GM13977 (cell line): ENCODE results near the gene TCEA3.

Source experiments
- DNase-seq: peaks from one replicate; pipeline ENCODE4 v3.0.0; 2012; ENCODE audit warnings: low spot score
- in situ Hi-C: fragments of 300-500 bp; cut with MboI; formaldehyde crosslinking; loops from one replicate; pipeline ENCODE4 v1.12.0; 2022; ENCODE audit warnings: low sequenced_read_pairs, low pct_unique_long_range_greater_than_20kb, mixed read lengths, inconsistent platforms; ENCODE audit not compliant: unreplicated experiment
- TF ChIP-seq, protein P1 (sequence below): IDR thresholded peaks from 2 replicates; pipeline ENCODE4 v1.5.1; 2012; ENCODE audit warnings: mild to moderate bottlenecking, control low read depth; ENCODE audit not compliant: insufficient read depth; ENCODE audit errors: extremely low read depth, missing control alignments

TCEA3 gene

GRCh38 chr1:23422941-23423340 is 1.6 kb downstream of the TCEA3 start:
- TF ChIP-seq, protein P1, sequence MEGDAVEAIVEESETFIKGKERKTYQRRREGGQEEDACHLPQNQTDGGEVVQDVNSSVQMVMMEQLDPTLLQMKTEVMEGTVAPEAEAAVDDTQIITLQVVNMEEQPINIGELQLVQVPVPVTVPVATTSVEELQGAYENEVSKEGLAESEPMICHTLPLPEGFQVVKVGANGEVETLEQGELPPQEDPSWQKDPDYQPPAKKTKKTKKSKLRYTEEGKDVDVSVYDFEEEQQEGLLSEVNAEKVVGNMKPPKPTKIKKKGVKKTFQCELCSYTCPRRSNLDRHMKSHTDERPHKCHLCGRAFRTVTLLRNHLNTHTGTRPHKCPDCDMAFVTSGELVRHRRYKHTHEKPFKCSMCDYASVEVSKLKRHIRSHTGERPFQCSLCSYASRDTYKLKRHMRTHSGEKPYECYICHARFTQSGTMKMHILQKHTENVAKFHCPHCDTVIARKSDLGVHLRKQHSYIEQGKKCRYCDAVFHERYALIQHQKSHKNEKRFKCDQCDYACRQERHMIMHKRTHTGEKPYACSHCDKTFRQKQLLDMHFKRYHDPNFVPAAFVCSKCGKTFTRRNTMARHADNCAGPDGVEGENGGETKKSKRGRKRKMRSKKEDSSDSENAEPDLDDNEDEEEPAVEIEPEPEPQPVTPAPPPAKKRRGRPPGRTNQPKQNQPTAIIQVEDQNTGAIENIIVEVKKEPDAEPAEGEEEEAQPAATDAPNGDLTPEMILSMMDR: no peak
- DNase-seq: no peak
- in situ Hi-C loops: no loop called here

GRCh38 chr1:23422241-23422877 is 2.2 kb downstream of the TCEA3 start:
- in situ Hi-C loops: no loop called here
- DNase-seq: no peak
- TF ChIP-seq, protein P1: no peak

GRCh38 chr1:23421753-23422240 is 2.8 kb downstream of the TCEA3 start:
- TF ChIP-seq, protein P1: no peak
- no peak for DNase-seq
- in situ Hi-C loops: no loop called here

GRCh38 chr1:23421343-23421742 is 3.2 kb downstream of the TCEA3 start:
- in situ Hi-C loops: no loop called here
- TF ChIP-seq, protein P1: no peak
- DNase-seq: no peak

DNA sequence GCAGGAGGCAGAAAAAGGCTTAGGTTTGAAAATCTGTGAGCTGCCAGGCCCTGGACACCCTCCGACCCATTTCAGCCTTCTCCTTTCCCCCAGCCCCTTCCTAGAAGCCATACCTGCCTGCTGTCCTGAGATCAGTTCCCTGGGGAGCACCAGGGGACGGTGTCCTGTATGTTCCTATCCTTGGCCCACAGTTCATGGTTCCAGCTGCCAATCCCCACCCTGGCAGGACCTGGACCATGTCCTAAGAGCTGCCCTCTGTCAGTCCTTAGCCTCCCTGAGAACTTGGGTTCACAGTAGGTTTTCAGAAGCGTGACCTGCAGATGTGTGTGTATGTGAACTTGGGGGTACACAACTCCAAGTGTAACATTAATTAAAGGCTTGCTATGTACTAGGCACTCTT is 3.8 kb downstream of the TCEA3 start:
- in situ Hi-C loops: no loop called here

DNA sequence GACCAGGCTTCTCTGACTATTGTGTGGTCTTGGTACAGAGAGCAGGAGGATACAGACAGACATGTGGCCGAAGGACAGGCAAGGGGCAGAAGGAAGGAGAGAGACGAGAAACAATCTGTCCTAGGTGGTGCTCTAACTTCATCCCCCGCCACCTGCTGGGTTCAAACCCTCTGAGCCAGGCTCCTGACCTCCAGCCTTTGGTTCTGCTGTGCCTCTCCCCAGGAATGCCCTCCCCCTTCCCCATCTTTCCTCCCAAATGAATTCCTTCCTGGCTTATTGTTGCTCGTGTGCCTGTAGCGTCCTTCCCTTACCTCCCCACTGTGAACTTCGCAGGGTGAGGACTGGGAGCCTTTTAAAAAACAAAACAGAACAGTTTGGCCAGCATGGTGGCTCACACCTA is 5.4 kb downstream of the TCEA3 start:
- in situ Hi-C loops: no loop called here
- TF ChIP-seq, protein P1: no peak
- DNase-seq: no peak

More for the DNA sequence above, 3.8 kb downstream of the TCEA3 start:
- TF ChIP-seq, protein P1: no peak
- DNase-seq: no peak
